ENCODE measurements around the gene FTCD.

Gene FTCD

GRCh38 chr21:46121286-46122221 lies 33.8 kb downstream of the FTCD start:
- Mint-ChIP-seq H3K27me3 (no peaks in the 10 kb centered on the region), H3K4me1 (ENCODE audit: low read depth) (no peaks in the 10 kb centered on the region), H3K27ac (no peak overlapping the region), H3K9me3 (no peaks in the 10 kb centered on the region), H3K4me3 (no peak overlapping the region), H3K36me3 (ENCODE audit: low read depth) (no peaks in the 10 kb centered on the region)

- Mint-ChIP-seq H3K4me3 (no peak overlapping the region), H3K27ac (no peak overlapping the region), H3K4me1 (ENCODE audit: low read depth) (no peaks in the 10 kb centered on the region), H3K36me3 (ENCODE audit: low read depth) (no peaks in the 10 kb centered on the region), H3K27me3 (no peaks in the 10 kb centered on the region), H3K9me3 (no peaks in the 10 kb centered on the region)
Measured at GRCh38 chr21:46120301-46121285, 34.8 kb downstream of the FTCD start.

- no peak overlapping the region for H3K4me3 Mint-ChIP-seq
- H3K27me3 Mint-ChIP-seq = no peaks in the 10 kb centered on the region
- H3K27ac Mint-ChIP-seq = no peak overlapping the region
- H3K36me3 Mint-ChIP-seq (ENCODE audit: low read depth) = no peaks in the 10 kb centered on the region
- no peaks in the 10 kb centered on the region for H3K9me3 Mint-ChIP-seq
- H3K4me1 Mint-ChIP-seq (ENCODE audit: low read depth) = no peaks in the 10 kb centered on the region
Measured at GRCh38 chr21:46119637-46120271, 35.6 kb downstream of the FTCD start.

GRCh38 chr21:46119144-46119636 lies 36.2 kb downstream of the FTCD start:
- no peaks in the 10 kb centered on the region for H3K4me1 Mint-ChIP-seq (ENCODE audit: low read depth)

GRCh38 chr21:46118316-46119143 lies 36.8 kb downstream of the FTCD start:
- H3K27me3 Mint-ChIP-seq = no peaks in the 10 kb centered on the region
- no peak overlapping the region for H3K27ac Mint-ChIP-seq
- H3K4me3 Mint-ChIP-seq = no peak overlapping the region
- H3K9me3 Mint-ChIP-seq = no peaks in the 10 kb centered on the region
- H3K4me1 Mint-ChIP-seq (ENCODE audit: low read depth) = no peaks in the 10 kb centered on the region
- peaks cover 3% of the 10 kb centered on the region for H3K36me3 Mint-ChIP-seq (ENCODE audit: low read depth)

More at GRCh38 chr21:46119144-46119636, 36.2 kb downstream of the FTCD start:
- Mint-ChIP-seq H3K4me3 (no peak overlapping the region), H3K9me3 (no peaks in the 10 kb centered on the region), H3K27me3 (no peaks in the 10 kb centered on the region), H3K36me3 (ENCODE audit: low read depth) (no peaks in the 10 kb centered on the region), H3K27ac (no peak overlapping the region)

GRCh38 chr21:46117586-46118315 lies 37.6 kb downstream of the FTCD start:
- no peak overlapping the region for H3K4me3 Mint-ChIP-seq
- no peaks in the 10 kb centered on the region for H3K27me3 Mint-ChIP-seq

GRCh38 chr21:46116776-46117585 lies 38.4 kb downstream of the FTCD start:
- Mint-ChIP-seq H3K4me3 (no peak overlapping the region), H3K27ac (no peak overlapping the region), H3K4me1 (ENCODE audit: low read depth) (no peaks in the 10 kb centered on the region), H3K36me3 (ENCODE audit: low read depth) (peaks cover 4% of the 10 kb centered on the region), H3K27me3 (no peaks in the 10 kb centered on the region), H3K9me3 (no peaks in the 10 kb centered on the region)

More at GRCh38 chr21:46117586-46118315, 37.6 kb downstream of the FTCD start:
- Mint-ChIP-seq H3K27ac (no peak overlapping the region), H3K36me3 (ENCODE audit: low read depth) (peaks cover 4% of the 10 kb centered on the region), H3K4me1 (ENCODE audit: low read depth) (no peaks in the 10 kb centered on the region), H3K9me3 (no peaks in the 10 kb centered on the region)

- no peaks in the 10 kb centered on the region for H3K4me1 Mint-ChIP-seq (ENCODE audit: low read depth)
- H3K27me3 Mint-ChIP-seq = no peaks in the 10 kb centered on the region
- peaks cover 4% of the 10 kb centered on the region for H3K36me3 Mint-ChIP-seq (ENCODE audit: low read depth)
- no peak overlapping the region for H3K4me3 Mint-ChIP-seq
- no peaks in the 10 kb centered on the region for H3K9me3 Mint-ChIP-seq
- H3K27ac Mint-ChIP-seq = no peak overlapping the region
Measured at GRCh38 chr21:46116189-46116775, 39.1 kb downstream of the FTCD start.

- no peak overlapping the region for H3K4me3 Mint-ChIP-seq
- H3K4me1 Mint-ChIP-seq (ENCODE audit: low read depth) = no peaks in the 10 kb centered on the region
- no peak overlapping the region for H3K27ac Mint-ChIP-seq
- H3K27me3 Mint-ChIP-seq = no peaks in the 10 kb centered on the region
- H3K9me3 Mint-ChIP-seq = no peaks in the 10 kb centered on the region
- peaks cover 4% of the 10 kb centered on the region for H3K36me3 Mint-ChIP-seq (ENCODE audit: low read depth)
Measured at GRCh38 chr21:46115441-46116188, 39.8 kb downstream of the FTCD start.

- Mint-ChIP-seq H3K4me1 (ENCODE audit: low read depth) (no peaks in the 10 kb centered on the region), H3K36me3 (ENCODE audit: low read depth) (peaks cover 4% of the 10 kb centered on the region)
Measured at GRCh38 chr21:46114963-46115362, 40.4 kb downstream of the FTCD start.

GRCh38 chr21:46113497-46114176 lies 41.7 kb downstream of the FTCD start:
- H3K9me3 Mint-ChIP-seq = no peaks in the 10 kb centered on the region
- no peak overlapping the region for H3K4me3 Mint-ChIP-seq
- no peak overlapping the region for H3K27ac Mint-ChIP-seq
- H3K4me1 Mint-ChIP-seq (ENCODE audit: low read depth) = no peaks in the 10 kb centered on the region
- H3K36me3 Mint-ChIP-seq (ENCODE audit: low read depth) = peaks cover 4% of the 10 kb centered on the region
- no peaks in the 10 kb centered on the region for H3K27me3 Mint-ChIP-seq

More at GRCh38 chr21:46114963-46115362, 40.4 kb downstream of the FTCD start:
- Mint-ChIP-seq H3K27ac (no peak overlapping the region), H3K9me3 (no peaks in the 10 kb centered on the region), H3K4me3 (no peak overlapping the region), H3K27me3 (no peaks in the 10 kb centered on the region)
